BLaER1 treated with 17β-estradiol and CSF1 and Interleukin-3, amounts not matched to agents 10 nM and 100 nM (cell line): ENCODE results near the gene CENPW.

ENCODE experiments used
- H3K27ac ChIP-seq, 11 experiments: shearing (Covaris generic); formaldehyde crosslinking; 2 replicates each; pipeline ENCODE4 v1.8.1; 2022
- H3K27me3 ChIP-seq, 11 experiments: shearing (Covaris generic); formaldehyde crosslinking; 2 replicates each; pipeline ENCODE4 v1.8.1; 2022
- H3K36me3 ChIP-seq, 11 experiments: shearing (Covaris generic); formaldehyde crosslinking; 2 replicates each; pipeline ENCODE4 v1.8.1; 2022
- H3K4me1 ChIP-seq, 10 experiments: shearing (Covaris generic); formaldehyde crosslinking; 2 replicates each; pipeline ENCODE4 v1.8.1; 2022
- H3K4me2 ChIP-seq, 11 experiments: shearing (Covaris generic); formaldehyde crosslinking; 2 replicates each; pipeline ENCODE4 v1.8.1; 2022
- H3K4me3 ChIP-seq, 10 experiments: shearing (Covaris generic); formaldehyde crosslinking; 2 replicates each; pipeline ENCODE4 v1.8.1; 2022
- H3K9ac ChIP-seq, 11 experiments: shearing (Covaris generic); formaldehyde crosslinking; 2 replicates each; pipeline ENCODE4 v1.8.1; 2022
- H3K9me3 ChIP-seq, 11 experiments: shearing (Covaris generic); formaldehyde crosslinking; replicated peaks in 1 of 11; 2 replicates each; pipeline ENCODE4 v1.8.1; 2022
- H4K20me1 ChIP-seq, 11 experiments: shearing (Covaris generic); formaldehyde crosslinking; 2 replicates each; pipeline ENCODE4 v1.8.1; 2022
- Cebpa-rat ChIP-seq, 11 experiments: shearing (Covaris generic); IDR thresholded peaks; 2 replicates each; pipeline ENCODE4 v1.8.1; 2022

The CENPW gene

GRCh38 chr6:126381498-126381897, 41.6 kb downstream of the CENPW start:
- H3K4me3 ChIP-seq: no peak overlapping the region

GRCh38 chr6:126383203-126383602, 43.3 kb downstream of the CENPW start:
- Histone ChIP-seq H3K36me3 (peaks cover 0 to 11% (median 5%) of the 10 kb centered on the region in 11 experiments; a peak in 6 of 22 replicates), H3K4me2 (no peak overlapping the region), H3K9ac (no peak overlapping the region), H3K27me3 (no peaks in the 10 kb centered on the region), H4K20me1 (no peaks in the 10 kb centered on the region), H3K9me3 (peaks cover 20 to 49% (median 30%) of the 10 kb centered on the region in 11 experiments; a peak in 21 of 22 replicates), H3K4me3 (no peak overlapping the region), H3K4me1 (no peaks in the 10 kb centered on the region), H3K27ac (no peak overlapping the region)
- TF ChIP-seq Cebpa-rat (IDR thresholded peaks at IDR 0.05): no peak

More at GRCh38 chr6:126381498-126381897, 41.6 kb downstream of the CENPW start:
- Histone ChIP-seq H3K4me1 (no peaks in the 10 kb centered on the region), H3K27me3 (no peaks in the 10 kb centered on the region), H3K9me3 (peaks cover 20 to 49% (median 30%) of the 10 kb centered on the region in 11 experiments; a peak in 21 of 22 replicates), H3K4me2 (no peak overlapping the region), H3K27ac (no peak overlapping the region), H3K9ac (no peak overlapping the region), H4K20me1 (no peaks in the 10 kb centered on the region), H3K36me3 (peaks cover 0 to 11% (median 5%) of the 10 kb centered on the region in 11 experiments; a peak in 6 of 22 replicates)
- no peak for TF ChIP-seq Cebpa-rat (IDR thresholded peaks at IDR 0.05)

- Histone ChIP-seq H3K9ac (no peak overlapping the region), H3K4me2 (no peak overlapping the region), H3K4me3 (no peak overlapping the region), H3K9me3 (peaks cover 20 to 49% (median 30%) of the 10 kb centered on the region in 11 experiments; a peak in 21 of 22 replicates), H3K27me3 (no peaks in the 10 kb centered on the region), H3K27ac (no peak overlapping the region), H3K36me3 (peaks cover 0 to 11% (median 5%) of the 10 kb centered on the region in 11 experiments; a peak in 6 of 22 replicates), H4K20me1 (no peaks in the 10 kb centered on the region), H3K4me1 (no peaks in the 10 kb centered on the region)
- TF ChIP-seq Cebpa-rat (IDR thresholded peaks at IDR 0.05): no peak
Measured at GRCh38 chr6:126385536-126385935, 45.6 kb downstream of the CENPW start.

- no peak for TF ChIP-seq Cebpa-rat (IDR thresholded peaks at IDR 0.05)
- H3K9me3 ChIP-seq: peaks cover 11 to 25% (median 15%) of the 10 kb centered on the region in 11 experiments; a peak in 20 of 22 replicates
- H3K4me3 ChIP-seq: no peak overlapping the region
- H3K4me2 ChIP-seq: no peak overlapping the region
- no peaks in the 10 kb centered on the region for H3K27me3 ChIP-seq
- H3K4me1 ChIP-seq: no peaks in the 10 kb centered on the region
- H3K9ac ChIP-seq: no peak overlapping the region
- H3K36me3 ChIP-seq: no peaks in the 10 kb centered on the region
- no peak overlapping the region for H3K27ac ChIP-seq
- H4K20me1 ChIP-seq: no peaks in the 10 kb centered on the region
Measured at GRCh38 chr6:126388104-126388598, 48.2 kb downstream of the CENPW start.

GRCh38 chr6:126396131-126396530, 56.2 kb downstream of the CENPW start:
- Histone ChIP-seq H3K36me3 (no peaks in the 10 kb centered on the region), H3K9ac (no peak overlapping the region), H3K9me3 (no peaks in the 10 kb centered on the region), H3K27me3 (no peaks in the 10 kb centered on the region), H3K4me1 (no peaks in the 10 kb centered on the region), H3K4me3 (no peak overlapping the region), H4K20me1 (no peaks in the 10 kb centered on the region), H3K4me2 (no peak overlapping the region), H3K27ac (no peak overlapping the region)
- no peak for TF ChIP-seq Cebpa-rat (IDR thresholded peaks at IDR 0.05)
